Fibroblast of mammary gland (primary cell): ENCODE measurements around the gene TGM3.

Source experiments
- DNase-seq: peaks from one replicate; pipeline ENCODE4 v3.0.0-alpha.2; 2010; ENCODE audit warnings: low read depth
- H3K4me3 ChIP-seq: 2 replicates; pipeline ENCODE4 v1.5.1; 2011; ENCODE audit warnings: low read depth, mild to moderate bottlenecking, low read length, moderate library complexity; ENCODE audit not compliant: control insufficient read depth
- TF ChIP-seq, protein P1 (sequence below): conservative IDR thresholded peaks from 2 replicates; pipeline ENCODE4 v1.5.1; 2011; ENCODE audit warnings: low read depth, low read length, inconsistent platforms; ENCODE audit not compliant: control insufficient read depth, insufficient read depth

The TGM3 gene

DNA sequence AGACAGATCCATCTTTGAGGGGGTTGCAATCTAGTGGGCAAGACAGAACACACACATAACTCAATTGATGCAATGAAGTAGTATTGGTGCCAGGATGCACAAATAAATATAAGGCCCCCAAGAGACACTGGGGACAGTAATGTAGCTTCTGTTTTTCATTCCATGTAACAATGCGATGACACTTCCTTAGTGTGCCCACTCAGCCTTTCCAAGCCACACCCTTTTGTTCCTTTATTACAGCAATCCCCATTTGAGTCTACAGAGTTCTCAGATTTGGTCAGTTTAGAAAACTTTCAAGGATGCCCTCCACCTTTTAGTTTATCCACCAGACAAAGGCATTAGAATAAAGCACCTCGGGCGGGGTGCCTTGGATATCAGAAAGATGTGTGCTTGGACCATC, 15.5 kb downstream of the TGM3 start:
- DNase-seq: no peak
- no peak overlapping the region for H3K4me3 ChIP-seq
- TF ChIP-seq, protein P1, sequence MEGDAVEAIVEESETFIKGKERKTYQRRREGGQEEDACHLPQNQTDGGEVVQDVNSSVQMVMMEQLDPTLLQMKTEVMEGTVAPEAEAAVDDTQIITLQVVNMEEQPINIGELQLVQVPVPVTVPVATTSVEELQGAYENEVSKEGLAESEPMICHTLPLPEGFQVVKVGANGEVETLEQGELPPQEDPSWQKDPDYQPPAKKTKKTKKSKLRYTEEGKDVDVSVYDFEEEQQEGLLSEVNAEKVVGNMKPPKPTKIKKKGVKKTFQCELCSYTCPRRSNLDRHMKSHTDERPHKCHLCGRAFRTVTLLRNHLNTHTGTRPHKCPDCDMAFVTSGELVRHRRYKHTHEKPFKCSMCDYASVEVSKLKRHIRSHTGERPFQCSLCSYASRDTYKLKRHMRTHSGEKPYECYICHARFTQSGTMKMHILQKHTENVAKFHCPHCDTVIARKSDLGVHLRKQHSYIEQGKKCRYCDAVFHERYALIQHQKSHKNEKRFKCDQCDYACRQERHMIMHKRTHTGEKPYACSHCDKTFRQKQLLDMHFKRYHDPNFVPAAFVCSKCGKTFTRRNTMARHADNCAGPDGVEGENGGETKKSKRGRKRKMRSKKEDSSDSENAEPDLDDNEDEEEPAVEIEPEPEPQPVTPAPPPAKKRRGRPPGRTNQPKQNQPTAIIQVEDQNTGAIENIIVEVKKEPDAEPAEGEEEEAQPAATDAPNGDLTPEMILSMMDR: no peak

DNA sequence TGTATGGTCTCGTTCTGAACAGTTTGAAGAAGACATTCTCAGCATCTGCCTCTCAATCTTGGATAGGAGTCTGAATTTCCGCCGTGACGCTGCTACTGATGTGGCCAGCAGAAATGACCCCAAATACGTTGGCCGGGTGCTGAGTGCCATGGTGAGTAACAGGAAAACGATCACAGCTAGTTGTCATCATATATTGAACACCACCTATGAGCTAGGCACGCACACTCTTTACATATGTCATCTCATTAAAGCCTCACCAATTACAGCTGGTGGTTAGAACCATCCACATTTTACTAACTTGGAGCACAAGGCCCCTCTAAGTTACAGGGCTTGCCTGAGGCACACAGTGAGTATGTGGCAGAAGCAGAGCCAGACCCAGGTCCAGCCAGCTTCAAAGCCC, 17.1 kb downstream of the TGM3 start:
- DNase-seq: no peak
- H3K4me3 ChIP-seq: no peak overlapping the region
- TF ChIP-seq, protein P1: no peak

DNA sequence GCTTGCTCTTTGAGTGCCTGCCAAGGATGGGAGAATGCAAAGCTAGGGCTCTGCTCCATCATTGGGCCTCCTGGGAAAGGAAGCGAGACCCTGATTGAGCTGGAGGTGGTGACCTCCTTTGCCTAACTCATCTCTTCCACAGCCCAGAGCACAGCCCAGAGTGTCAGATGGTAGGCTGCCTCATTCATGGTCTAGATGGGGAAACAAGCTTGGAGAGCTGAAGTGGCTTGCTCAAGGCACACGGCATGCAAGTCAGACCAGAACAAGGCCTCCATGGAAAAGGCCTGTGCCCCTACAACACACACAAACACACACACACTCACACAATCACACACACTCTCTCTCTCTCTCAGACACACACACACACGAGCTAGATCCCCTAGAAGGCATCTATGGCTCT, 17.5 kb downstream of the TGM3 start:
- DNase-seq: no peak
- no peak overlapping the region for H3K4me3 ChIP-seq
- TF ChIP-seq, protein P1: no peak

DNA sequence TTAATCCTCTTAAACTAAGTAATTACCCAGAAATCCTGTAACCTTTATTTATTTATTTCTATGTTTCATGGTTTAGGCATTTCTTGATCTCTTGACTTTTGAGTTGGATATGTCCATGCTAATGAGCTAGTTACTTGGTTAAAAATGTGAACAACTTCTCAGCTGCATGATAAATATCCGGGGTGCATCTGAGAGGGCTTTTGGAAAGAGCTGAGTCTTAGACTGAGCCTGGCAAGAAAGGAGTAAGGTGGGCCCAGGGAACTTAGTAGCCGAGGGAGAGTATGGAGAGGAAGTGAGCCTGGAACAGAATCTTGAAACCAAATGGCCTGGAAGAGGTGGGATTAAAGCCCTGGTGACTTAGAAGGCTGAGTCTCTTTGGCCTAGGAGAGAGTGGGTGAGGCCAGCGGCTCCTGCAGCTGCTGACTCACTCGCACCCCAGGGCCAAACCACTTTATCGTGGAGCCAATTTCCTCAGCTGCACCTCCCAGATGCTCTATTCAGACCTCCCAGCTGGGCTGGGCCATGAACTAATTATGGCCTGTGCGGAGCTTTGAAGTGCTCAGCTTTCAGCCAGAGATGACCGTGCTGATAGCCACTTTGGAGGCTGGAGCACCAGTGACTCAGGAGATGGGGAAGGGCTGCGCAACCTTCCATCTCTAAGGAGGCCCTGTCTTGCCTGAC, 19.1 kb downstream of the TGM3 start:
- no peak overlapping the region for H3K4me3 ChIP-seq
- DNase-seq: peak; percentile 96
- TF ChIP-seq, protein P1: no peak

DNA sequence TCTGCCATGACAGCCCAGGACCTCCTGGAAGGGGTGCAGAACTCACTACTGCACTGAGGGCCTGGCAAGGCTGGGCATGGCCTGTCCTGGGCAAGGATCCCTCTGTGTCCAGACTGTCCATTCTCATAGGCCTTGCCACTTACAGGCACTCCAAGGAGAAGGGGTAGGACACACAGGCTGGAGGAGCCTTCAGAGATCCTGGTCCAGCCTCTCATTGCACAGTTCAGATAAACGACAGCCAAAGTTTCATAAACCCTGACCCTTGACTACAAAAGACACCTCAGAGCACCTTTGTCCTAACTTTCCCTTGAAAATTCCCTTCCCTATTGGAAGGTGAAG, 19.6 kb downstream of the TGM3 start:
- no peak for DNase-seq
- H3K4me3 ChIP-seq: no peak overlapping the region
- TF ChIP-seq, protein P1: no peak

DNA sequence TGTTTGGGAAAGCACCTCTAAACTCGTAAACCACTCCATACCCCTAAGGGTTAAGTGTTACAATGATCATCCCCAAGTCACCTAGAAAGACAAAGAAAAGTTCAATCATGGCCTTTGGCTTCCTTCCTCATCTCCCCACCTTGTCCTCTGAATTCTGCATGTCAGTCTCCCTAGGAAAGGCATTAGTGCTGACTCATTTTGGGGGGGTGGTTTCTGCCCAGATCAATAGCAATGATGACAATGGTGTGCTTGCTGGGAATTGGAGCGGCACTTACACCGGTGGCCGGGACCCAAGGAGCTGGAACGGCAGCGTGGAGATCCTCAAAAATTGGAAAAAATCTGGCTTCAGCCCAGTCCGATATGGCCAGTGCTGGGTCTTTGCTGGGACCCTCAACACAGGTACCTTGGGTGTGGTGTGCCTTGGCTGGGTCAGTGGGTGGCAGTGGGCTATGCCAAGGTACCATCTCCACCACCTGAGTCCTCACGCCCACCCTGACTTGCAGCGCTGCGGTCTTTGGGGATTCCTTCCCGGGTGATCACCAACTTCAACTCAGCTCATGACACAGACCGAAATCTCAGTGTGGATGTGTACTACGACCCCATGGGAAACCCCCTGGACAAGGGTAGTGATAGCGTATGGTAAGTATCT, 21.2 kb downstream of the TGM3 start:
- DNase-seq: no peak
- H3K4me3 ChIP-seq: no peak overlapping the region
- TF ChIP-seq, protein P1: no peak
